GM12878 (cell line): ENCODE data around the gene YBX1.

ENCODE experiments used
- EP300 ChIP-seq, 2 experiments: fragments of 150-350 bp in 1 of 2; IDR thresholded peaks; 2 replicates each; pipeline ENCODE4 v1.6.1; 2011 to 2012; ENCODE audit warnings: low read depth in 2 of 2, low read length in 2 of 2, borderline replicate concordance in 1 of 2, improper control_type of control experiment in 1 of 2, inconsistent platforms in 1 of 2; ENCODE audit not compliant: control insufficient read depth in 1 of 2
- KAT2A ChIP-seq: conservative IDR thresholded peaks from 2 replicates; pipeline ENCODE4 v1.6.1; 2011; ENCODE audit warnings: low read depth, low read length; ENCODE audit not compliant: control insufficient read depth
- NFIC ChIP-seq: IDR thresholded peaks from 2 replicates; pipeline ENCODE4 v1.6.1; 2012; ENCODE audit warnings: low read depth, mild to moderate bottlenecking, inconsistent platforms, low read length, moderate library complexity
- ZNF24 ChIP-seq: fragments of 450-650 bp; IDR thresholded peaks from 2 replicates; pipeline ENCODE4 v1.6.1; 2017; ENCODE audit warnings: antibody characterized with exemption, mild to moderate bottlenecking
- TF ChIP-seq, protein P1 (sequence below), 3 experiments: IDR thresholded peaks in 2 of 3; conservative IDR thresholded peaks in 1 of 3; 2 replicates each; pipeline ENCODE4 v1.5.1; 2011; ENCODE audit warnings: low read depth in 3 of 3, low read length in 3 of 3, mild to moderate bottlenecking in 3 of 3, control low read depth in 2 of 3, moderate library complexity in 2 of 3, inconsistent platforms in 1 of 3, mixed read lengths in 1 of 3; ENCODE audit not compliant: control insufficient read depth in 2 of 3, insufficient read depth in 1 of 3; ENCODE audit errors: extremely low read depth in 1 of 3
- TF ChIP-seq, protein P2 (sequence below): fragments of 450-650 bp; IDR thresholded peaks from 2 replicates; pipeline ENCODE4 v1.6.1; 2018; ENCODE audit warnings: mild to moderate bottlenecking, low read depth, moderate library complexity; ENCODE audit not compliant: partially characterized antibody

DNA sequence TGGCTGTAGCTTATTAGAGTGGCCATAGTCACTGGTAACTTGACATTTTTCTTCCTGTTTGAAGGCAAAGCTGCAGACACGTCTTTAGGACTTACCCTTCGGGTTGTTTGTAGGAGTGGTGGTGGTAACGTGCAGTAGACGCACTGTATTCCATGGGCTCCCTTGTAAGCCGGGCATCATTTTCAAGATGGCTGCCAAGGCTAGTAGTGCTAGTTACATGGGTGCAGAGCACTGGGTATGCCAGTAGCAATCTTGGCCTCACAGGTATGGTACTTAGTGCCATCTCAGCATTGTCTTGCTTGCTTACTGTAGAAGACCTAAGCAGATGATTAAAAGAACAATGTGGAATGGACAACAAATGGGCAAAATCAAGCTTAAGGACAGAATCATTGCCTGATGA is 1.9 kb downstream of the YBX1 start:
- TF ChIP-seq, protein P1, sequence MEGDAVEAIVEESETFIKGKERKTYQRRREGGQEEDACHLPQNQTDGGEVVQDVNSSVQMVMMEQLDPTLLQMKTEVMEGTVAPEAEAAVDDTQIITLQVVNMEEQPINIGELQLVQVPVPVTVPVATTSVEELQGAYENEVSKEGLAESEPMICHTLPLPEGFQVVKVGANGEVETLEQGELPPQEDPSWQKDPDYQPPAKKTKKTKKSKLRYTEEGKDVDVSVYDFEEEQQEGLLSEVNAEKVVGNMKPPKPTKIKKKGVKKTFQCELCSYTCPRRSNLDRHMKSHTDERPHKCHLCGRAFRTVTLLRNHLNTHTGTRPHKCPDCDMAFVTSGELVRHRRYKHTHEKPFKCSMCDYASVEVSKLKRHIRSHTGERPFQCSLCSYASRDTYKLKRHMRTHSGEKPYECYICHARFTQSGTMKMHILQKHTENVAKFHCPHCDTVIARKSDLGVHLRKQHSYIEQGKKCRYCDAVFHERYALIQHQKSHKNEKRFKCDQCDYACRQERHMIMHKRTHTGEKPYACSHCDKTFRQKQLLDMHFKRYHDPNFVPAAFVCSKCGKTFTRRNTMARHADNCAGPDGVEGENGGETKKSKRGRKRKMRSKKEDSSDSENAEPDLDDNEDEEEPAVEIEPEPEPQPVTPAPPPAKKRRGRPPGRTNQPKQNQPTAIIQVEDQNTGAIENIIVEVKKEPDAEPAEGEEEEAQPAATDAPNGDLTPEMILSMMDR (IDR thresholded peaks at IDR 0.05 in 2 of 3, conservative IDR thresholded peaks at IDR 0.05 in 1 of 3; ENCODE audit: control insufficient read depth in 2 of 3, extremely low read depth in 1 of 3, insufficient read depth in 1 of 3, low read depth in 3 of 3, low read length in 3 of 3): no peak
- TF ChIP-seq ZNF24: no peak
- no peak for TF ChIP-seq EP300 (IDR thresholded peaks at IDR 0.05; ENCODE audit: borderline replicate concordance in 1 of 2, control insufficient read depth in 1 of 2, low read depth in 2 of 2, low read length in 2 of 2)
- TF ChIP-seq KAT2A: no peak
- TF ChIP-seq NFIC: no peak
- TF ChIP-seq, protein P2, sequence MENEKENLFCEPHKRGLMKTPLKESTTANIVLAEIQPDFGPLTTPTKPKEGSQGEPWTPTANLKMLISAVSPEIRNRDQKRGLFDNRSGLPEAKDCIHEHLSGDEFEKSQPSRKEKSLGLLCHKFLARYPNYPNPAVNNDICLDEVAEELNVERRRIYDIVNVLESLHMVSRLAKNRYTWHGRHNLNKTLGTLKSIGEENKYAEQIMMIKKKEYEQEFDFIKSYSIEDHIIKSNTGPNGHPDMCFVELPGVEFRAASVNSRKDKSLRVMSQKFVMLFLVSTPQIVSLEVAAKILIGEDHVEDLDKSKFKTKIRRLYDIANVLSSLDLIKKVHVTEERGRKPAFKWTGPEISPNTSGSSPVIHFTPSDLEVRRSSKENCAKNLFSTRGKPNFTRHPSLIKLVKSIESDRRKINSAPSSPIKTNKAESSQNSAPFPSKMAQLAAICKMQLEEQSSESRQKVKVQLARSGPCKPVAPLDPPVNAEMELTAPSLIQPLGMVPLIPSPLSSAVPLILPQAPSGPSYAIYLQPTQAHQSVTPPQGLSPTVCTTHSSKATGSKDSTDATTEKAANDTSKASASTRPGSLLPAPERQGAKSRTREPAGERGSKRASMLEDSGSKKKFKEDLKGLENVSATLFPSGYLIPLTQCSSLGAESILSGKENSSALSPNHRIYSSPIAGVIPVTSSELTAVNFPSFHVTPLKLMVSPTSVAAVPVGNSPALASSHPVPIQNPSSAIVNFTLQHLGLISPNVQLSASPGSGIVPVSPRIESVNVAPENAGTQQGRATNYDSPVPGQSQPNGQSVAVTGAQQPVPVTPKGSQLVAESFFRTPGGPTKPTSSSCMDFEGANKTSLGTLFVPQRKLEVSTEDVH: no peak
